GM21825 (cell line): ENCODE data around the gene OR2M4.
"Not testable (repeated sequence)": the region's sequence is repeated elsewhere in the genome, so short reads cannot be mapped to it uniquely, and the experiment has no call there.

Source experiments
- ATAC-seq: cut with Tn5 transposase; IDR thresholded peaks from one replicate; pipeline ENCODE4 v1.9.1; 2021; ENCODE audit warnings: mild to moderate bottlenecking, moderate library complexity; ENCODE audit not compliant: unreplicated experiment

Gene OR2M4

GRCh38 chr1:248231117-248231516, at the start of gene OR2M4:
Gene OR2M4, plus strand, starts transcription at chr1:248231417. Its CDS starts 7,512 bp downstream, at chr1:248238929.
- no peak for ATAC-seq

GRCh38 chr1:248183996-248184395, 47.2 kb upstream of the OR2M4 start:
- ATAC-seq: no peak

DNA sequence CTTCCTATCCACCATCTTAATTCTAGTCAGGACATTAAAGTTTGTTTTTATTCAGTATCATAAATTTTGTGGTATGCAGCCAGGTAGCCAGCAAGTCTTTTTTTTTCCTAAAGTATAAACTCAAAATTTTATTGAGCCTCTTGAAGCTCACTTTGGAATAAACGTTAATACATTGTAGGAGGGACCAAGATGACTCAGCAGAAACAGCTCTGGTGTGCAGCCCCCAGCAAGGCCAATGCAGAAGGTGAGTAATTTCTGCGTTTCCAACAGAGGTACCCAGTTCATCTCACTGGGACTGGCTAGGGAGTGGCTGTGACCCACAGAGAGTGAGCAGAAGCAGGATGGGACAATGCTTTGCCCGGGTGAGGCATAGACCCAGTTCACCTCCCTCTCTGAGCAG, 43.9 kb upstream of the OR2M4 start:
- no peak for ATAC-seq

DNA sequence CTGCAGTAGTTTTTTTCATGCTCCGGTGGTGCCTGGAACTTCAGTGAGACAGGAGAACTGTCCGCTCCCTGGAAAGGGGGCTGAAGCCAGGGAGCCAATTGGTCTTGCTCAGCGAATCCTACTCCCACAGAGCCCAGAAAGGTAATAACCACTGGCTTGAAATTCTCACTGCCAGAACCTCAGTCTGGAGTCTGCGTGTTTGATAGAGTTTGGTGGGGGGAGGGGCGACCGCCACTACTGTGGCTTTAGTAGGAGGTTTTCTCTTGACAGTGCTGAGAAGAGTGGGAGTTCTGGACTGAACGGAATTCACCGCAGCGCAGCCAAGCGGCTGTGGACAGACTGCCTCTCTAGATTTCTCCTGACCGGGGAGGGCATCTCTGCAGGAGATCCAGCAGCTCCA, 42.2 kb upstream of the OR2M4 start:
- no peak for ATAC-seq

- no peak for ATAC-seq
Observed at GRCh38 chr1:248194117-248194516, 37.1 kb upstream of the OR2M4 start.

DNA sequence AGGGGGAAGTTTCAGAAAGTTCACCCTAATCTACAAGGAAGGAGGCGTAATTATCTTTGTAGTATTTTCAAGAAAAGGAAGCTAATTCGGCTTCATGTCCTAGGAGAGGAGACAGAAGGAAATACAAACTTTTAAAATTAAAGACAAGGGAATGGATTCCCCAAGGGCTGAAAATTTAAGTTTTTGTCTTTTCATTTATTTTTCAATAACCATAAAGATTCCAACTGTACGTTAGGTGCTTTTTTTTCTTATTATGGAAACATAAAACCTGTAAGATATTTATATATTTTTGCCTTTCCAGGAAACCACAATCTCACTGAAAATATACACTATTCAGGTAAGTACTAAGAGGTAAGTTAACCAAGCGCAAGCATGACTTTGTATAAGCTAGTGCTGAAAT, 34.3 kb upstream of the OR2M4 start, which contains the start of gene OR2M3:
OR2M3 (plus strand) TSS at position 301 of the 400 bp plus-strand sequence. CDS start 5,803 bp downstream, outside the sequence.
- no peak for ATAC-seq

- ATAC-seq: no peak
Observed at GRCh38 chr1:248215880-248216279, 15.3 kb upstream of the OR2M4 start.

GRCh38 chr1:248225537-248225936, 5.7 kb upstream of the OR2M4 start:
- ATAC-seq: no peak

DNA sequence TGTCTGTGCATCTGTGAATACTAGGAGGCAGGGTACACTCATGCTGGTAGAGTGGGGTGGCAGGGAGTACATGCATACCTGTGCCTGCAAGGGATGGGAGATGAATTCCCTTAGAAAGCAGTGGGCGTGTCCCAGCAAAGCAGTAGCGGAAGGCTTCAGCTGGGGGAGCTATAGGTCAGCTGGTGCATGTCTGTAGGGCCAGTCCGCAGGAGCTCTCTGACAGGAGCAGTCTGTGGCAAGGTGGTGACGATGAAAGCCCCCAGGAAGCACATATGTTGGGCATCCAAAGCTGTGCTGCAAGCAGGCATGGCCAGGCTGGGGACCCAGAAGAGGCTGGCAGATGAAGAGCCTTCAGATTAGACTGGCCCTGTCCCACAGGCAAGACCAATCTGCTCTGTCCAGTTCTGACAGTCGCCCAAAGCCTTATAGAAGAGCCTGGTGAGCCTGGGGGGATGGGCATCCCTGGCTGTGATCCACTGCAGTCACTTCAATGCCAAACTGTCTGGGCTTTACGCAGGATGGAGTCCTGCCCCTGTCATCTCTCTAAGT, 1.8 kb upstream of the OR2M4 start:
- ATAC-seq: no peak

- ATAC-seq: no peak
Observed at GRCh38 chr1:248239478-248239877, 8.3 kb downstream of the OR2M4 start.

DNA sequence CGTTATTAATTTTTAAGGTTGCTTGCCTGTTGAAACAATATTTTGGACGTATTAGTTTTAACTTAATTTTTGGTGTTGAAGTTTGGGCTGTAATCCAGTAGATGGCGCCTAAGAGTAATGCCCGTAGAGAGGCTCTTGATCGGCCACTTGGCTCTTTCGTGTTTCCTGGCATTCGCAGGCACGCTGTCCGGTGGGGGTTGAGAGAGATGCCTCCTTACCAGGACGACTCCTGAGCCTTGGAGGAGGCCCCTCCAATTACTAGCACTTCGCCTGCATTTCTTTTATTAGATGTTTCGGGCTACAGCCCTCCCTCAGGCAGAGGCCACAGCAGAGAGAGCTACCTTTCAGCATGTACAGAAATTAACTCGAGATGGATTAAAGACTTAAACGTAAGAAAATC, 12.0 kb downstream of the OR2M4 start:
- ATAC-seq: peak; percentile 83

DNA sequence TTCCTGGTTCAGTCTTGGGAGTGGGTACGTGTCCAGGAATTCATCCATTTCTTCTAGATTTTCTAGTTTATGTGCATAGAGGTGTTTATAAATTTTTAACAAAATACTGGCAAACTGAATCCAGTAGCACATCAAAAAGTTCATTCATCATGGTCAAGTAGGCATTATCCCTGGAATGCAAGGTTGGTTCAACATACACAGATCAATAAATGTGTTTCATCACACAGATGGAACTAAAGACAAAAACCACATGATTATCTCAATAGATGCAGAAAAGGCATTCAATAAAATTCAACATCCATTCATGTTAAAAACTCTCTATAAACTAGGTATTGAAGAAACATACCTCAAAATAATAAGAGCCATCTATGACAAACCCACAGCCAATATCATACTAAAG, 28.1 kb downstream of the OR2M4 start:
- ATAC-seq: not testable (repeated sequence)

DNA sequence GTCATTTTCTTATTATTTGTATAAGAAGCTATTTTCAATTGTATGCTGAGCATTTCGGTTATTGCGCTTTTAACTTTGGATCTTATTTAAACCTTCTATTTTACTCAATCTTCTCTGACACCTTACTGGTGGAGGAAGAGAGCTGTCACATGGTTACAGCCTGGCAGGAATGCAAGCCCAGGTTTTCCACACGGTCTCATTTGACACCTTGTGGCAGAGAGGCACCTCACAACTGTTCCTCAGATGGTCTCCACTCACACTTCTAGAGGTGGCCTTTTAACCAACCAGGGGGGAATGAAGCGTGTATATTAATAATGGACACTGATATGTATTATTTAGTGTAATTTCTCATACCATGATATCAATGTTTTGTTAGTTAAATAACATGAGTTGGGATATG, 37.0 kb downstream of the OR2M4 start:
- no peak for ATAC-seq

- ATAC-seq: not testable (repeated sequence)
Observed at GRCh38 chr1:248273225-248273624, 42.0 kb downstream of the OR2M4 start.

DNA sequence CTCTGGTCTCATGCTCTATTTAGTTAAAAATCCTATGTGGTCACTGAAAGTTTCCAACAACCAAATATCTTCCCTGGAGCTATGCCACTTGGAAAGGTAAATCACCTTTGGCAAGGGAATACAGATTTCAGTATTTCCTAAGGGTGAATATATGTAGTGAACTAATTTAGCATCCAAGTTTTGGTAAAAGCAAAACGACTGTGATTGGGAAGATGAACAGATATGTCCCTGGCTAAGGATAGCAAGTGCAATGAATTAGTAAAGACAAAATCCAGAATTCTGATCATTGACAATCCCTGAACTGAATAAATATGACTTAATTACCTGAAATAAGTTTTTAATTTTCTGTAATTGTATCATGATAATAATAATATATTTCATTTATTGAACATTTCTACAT, 46.7 kb downstream of the OR2M4 start, which contains the start of gene OR2T33:
OR2T33 (minus strand) TSS at position 101 of the 400 bp plus-strand sequence. CDS start 4,162 bp downstream, outside the sequence.
- no peak for ATAC-seq

- no peak for ATAC-seq
Observed at GRCh38 chr1:248288391-248288790, 57.2 kb downstream of the OR2M4 start.
